ENCODE results near the gene LTBP2.

LTBP2 gene

GRCh38 chr14:74637178-74637550 is 25.1 kb upstream of the LTBP2 start:
- DNase-seq = no peak

GRCh38 chr14:74636424-74637177 is 24.6 kb upstream of the LTBP2 start:
- no peak for DNase-seq

GRCh38 chr14:74635847-74636246 is 23.8 kb upstream of the LTBP2 start:
- no peak for DNase-seq

GRCh38 chr14:74634964-74635363 is 22.9 kb upstream of the LTBP2 start:
- no peak for DNase-seq

GRCh38 chr14:74634481-74634880 is 22.4 kb upstream of the LTBP2 start:
- no peak for DNase-seq

- no peak for DNase-seq
Observed at GRCh38 chr14:74630881-74631690, 19.0 kb upstream of the LTBP2 start.

- no peak for DNase-seq
Observed at GRCh38 chr14:74628418-74628817, 16.4 kb upstream of the LTBP2 start.

GRCh38 chr14:74627076-74627475 is 15.0 kb upstream of the LTBP2 start:
- DNase-seq = no peak

GRCh38 chr14:74622257-74622656 is 10.2 kb upstream of the LTBP2 start:
- DNase-seq = no peak

GRCh38 chr14:74621556-74621955 is 9.5 kb upstream of the LTBP2 start:
- DNase-seq = no peak

GRCh38 chr14:74620923-74621322 is 8.9 kb upstream of the LTBP2 start:
- DNase-seq = no peak

GRCh38 chr14:74620497-74620921 is 8.5 kb upstream of the LTBP2 start:
- DNase-seq = peak; percentile 33

- DNase-seq = no peak
Observed at GRCh38 chr14:74619672-74620131, 7.7 kb upstream of the LTBP2 start.

- DNase-seq = peak; percentile 89
Observed at GRCh38 chr14:74618078-74618952, 6.3 kb upstream of the LTBP2 start.

GRCh38 chr14:74616996-74617700 is 5.1 kb upstream of the LTBP2 start:
- no peak for DNase-seq

- no peak for DNase-seq
Observed at GRCh38 chr14:74616507-74616906, 4.5 kb upstream of the LTBP2 start.

GRCh38 chr14:74615735-74616134 is 3.7 kb upstream of the LTBP2 start:
- DNase-seq = no peak

- no peak for DNase-seq
Observed at GRCh38 chr14:74614508-74615495, 2.8 kb upstream of the LTBP2 start.

- no peak for DNase-seq
Observed at GRCh38 chr14:74613211-74613914, 1.3 kb upstream of the LTBP2 start.

GRCh38 chr14:74612350-74613021 is 449 bp upstream of the LTBP2 start:
- DNase-seq = peak; percentile 89
